A549 treated with GW870086 at 1 μM for 4 hours (cell line): ENCODE results near the gene GZMB. TPM values are rescaled to one million over a fixed set of nuclear protein-coding genes. Genes with fewer than 3 reads are reported as not detected.

Experiments used
- total RNA-seq: library from RNA; stranded (reverse); fragments of 200-300 nt; extraction: Qiagen RNA extraction; gene quantifications from 5 replicates; pipeline ENCODE4 v1.2.3, GENCODE V29; 2022; ENCODE audit warnings: low read depth

Gene GZMB
- total RNA-seq = not detected in 5 replicates

GRCh38 chr14:24634158-24634557 is at the start of gene GZMB:
Gene GZMB (minus strand): TSS chr14:24634190. CDS start chr14:24634160, 30 bp downstream.

GRCh38 chr14:24609655-24610344 is 24.2 kb downstream of the GZMB start, which contains the start of gene GZMH:
Gene GZMH (minus strand): TSS chr14:24609685. CDS start chr14:24609613, 72 bp downstream.

Other genes starting within 250 kb of the GZMB start
- gene NYNRIN, start 235.2 kb downstream of the GZMB start, total RNA-seq = 0.25 to 0.34 TPM (median 0.26 TPM) in 5 replicates
- 1.0 to 1.7 TPM (median 1.2 TPM) in 5 replicates for gene CBLN3, start 204.5 kb downstream of the GZMB start, total RNA-seq
- gene KHNYN, start 204.2 kb downstream of the GZMB start, total RNA-seq = 23.4 to 28.8 TPM (median 27.6 TPM) in 5 replicates
- gene SDR39U1, start 191.4 kb downstream of the GZMB start, total RNA-seq = 42.3 to 50.6 TPM (median 48.6 TPM) in 5 replicates
- not detected in 5 replicates for gene CMA1, start 125.9 kb downstream of the GZMB start, total RNA-seq
- gene CTSG, start 57.9 kb downstream of the GZMB start, total RNA-seq = not detected in 5 replicates
- gene GZMH, start 24.5 kb downstream of the GZMB start, total RNA-seq = not detected in 5 replicates